Common myeloid progenitor, CD34-positive (primary cell): ENCODE data around the gene CBR1.

Source experiments
- CTCF ChIA-PET: fragments of 350-600 bp; sonication (Branson Sonifier 250); formaldehyde crosslinking; loops from one replicate; lab custom pipeline; 2021; ENCODE audit warnings: antibody characterized with exemption; lab: Charles Lee
- POLR2A ChIA-PET: fragments of 350-600 bp; sonication (Branson Sonifier 250); formaldehyde crosslinking; loops from one replicate; lab custom pipeline; 2021; ENCODE audit warnings: antibody characterized with exemption; lab: Charles Lee
- DNase-seq, 3 donors: peaks; one replicate each; pipeline versions ENCODE4 v3.0.0 to v3.0.0-alpha.2; 2013
- H3K27ac ChIP-seq, 2 experiments: 1 replicate in 1 of 2; 2 replicates in 1 of 2; pipeline ENCODE4 v1.7.0; 2013; ENCODE audit warnings: inconsistent platforms in 2 of 2, low read length in 2 of 2, mild to moderate bottlenecking in 2 of 2, low read depth in 1 of 2, moderate library complexity in 1 of 2; ENCODE audit not compliant: severe bottlenecking in 2 of 2, insufficient read depth in 1 of 2, poor library complexity in 1 of 2
- H3K27me3 ChIP-seq, 5 experiments: replicated peaks in 2 of 5; 1 replicate in 3 of 5; 2 replicates in 2 of 5; pipeline versions ENCODE4 v1.6.1 to v1.7.0; 2013; ENCODE audit warnings: low read length in 4 of 5, mild to moderate bottlenecking in 2 of 5, moderate library complexity in 2 of 5, inconsistent platforms in 1 of 5; ENCODE audit not compliant: insufficient read depth in 5 of 5, control insufficient read depth in 4 of 5
- H3K36me3 ChIP-seq, 4 experiments: 1 replicate in 2 of 4; 2 replicates in 2 of 4; pipeline versions ENCODE4 v1.6.1 to v1.7.0; 2013; ENCODE audit warnings: low read length in 3 of 4, control low read depth in 1 of 4, mild to moderate bottlenecking in 1 of 4; ENCODE audit not compliant: control insufficient read depth in 4 of 4, insufficient read depth in 4 of 4
- H3K4me1 ChIP-seq, 4 experiments: 1 replicate in 3 of 4; 2 replicates in 1 of 4; pipeline versions ENCODE4 v1.6.1 to v1.7.1; 2013; ENCODE audit warnings: low read length in 3 of 4, mild to moderate bottlenecking in 3 of 4, control low read depth in 1 of 4, inconsistent platforms in 1 of 4, moderate library complexity in 1 of 4; ENCODE audit not compliant: control insufficient read depth in 4 of 4, insufficient read depth in 4 of 4; ENCODE audit errors: control extremely low read depth in 1 of 4
- H3K4me3 ChIP-seq, 7 experiments: 1 replicate in 4 of 7; 2 replicates in 3 of 7; pipeline versions ENCODE4 v1.5.1 to v1.7.0; 2013; ENCODE audit warnings: mild to moderate bottlenecking in 7 of 7, low read length in 6 of 7, moderate library complexity in 6 of 7, inconsistent platforms in 2 of 7, low read depth in 2 of 7, control low read depth in 1 of 7; ENCODE audit not compliant: insufficient read depth in 4 of 7, control insufficient read depth in 1 of 7; ENCODE audit errors: extremely low read depth in 1 of 7
- H3K9me3 ChIP-seq, 5 experiments: 1 replicate in 4 of 5; 2 replicates in 1 of 5; pipeline versions ENCODE4 v1.6.1 to v1.7.1; 2013; ENCODE audit warnings: low read length in 4 of 5, mild to moderate bottlenecking in 2 of 5, inconsistent platforms in 1 of 5, low read depth in 1 of 5, moderate library complexity in 1 of 5; ENCODE audit not compliant: control insufficient read depth in 4 of 5, insufficient read depth in 2 of 5; ENCODE audit errors: control extremely low read depth in 1 of 5
- WGBS: methylation state at CpG from one replicate; pipeline ENCODE4 v1.1.5; 2013; ENCODE audit not compliant: insufficient coverage; 5-methylcytosine and 5-hydroxymethylcytosine counted together

Gene CBR1

DNA sequence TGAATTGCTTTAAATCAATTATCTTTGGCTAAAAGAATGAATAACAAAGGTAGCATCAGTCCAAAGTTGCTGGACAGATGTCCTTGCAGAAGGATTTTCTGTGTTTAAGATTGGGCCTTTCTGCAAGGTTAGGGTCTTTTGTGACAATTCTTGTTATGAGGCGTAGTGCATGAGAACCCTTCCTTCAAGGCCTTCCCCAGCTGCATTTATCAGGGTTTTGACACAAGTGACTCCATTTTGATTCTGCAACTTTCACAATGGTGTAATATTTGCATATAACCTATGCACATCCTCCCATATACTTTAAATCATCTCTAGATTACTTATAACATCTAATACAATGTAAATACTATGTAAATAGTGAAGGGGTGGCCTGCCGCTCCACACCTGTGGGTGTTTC is 8.4 kb upstream of the CBR1 start:
- CTCF ChIA-PET = interaction anchor here (1.2 to 3.5 kb wide), 2 partner anchors 17 to 43 kb away, joined by 3 to 19 read pairs; no protein-coding TSS in a partner anchor
- Histone ChIP-seq H3K27ac (no peak overlapping the region), H3K27me3 (no peaks in the 10 kb centered on the region), H3K36me3 (peaks cover 6 to 10% (median 8%) of the 10 kb centered on the region in 4 experiments), H3K9me3 (no peaks in the 10 kb centered on the region), H3K4me1 (peaks cover 0 to 21% (median 13%) of the 10 kb centered on the region in 4 experiments), H3K4me3 (no peak overlapping the region)
- no CpG with 5 or more reads among the region's 2 CpGs for WGBS
- DNase-seq = no peak
- POLR2A ChIA-PET = no interaction called here

DNA sequence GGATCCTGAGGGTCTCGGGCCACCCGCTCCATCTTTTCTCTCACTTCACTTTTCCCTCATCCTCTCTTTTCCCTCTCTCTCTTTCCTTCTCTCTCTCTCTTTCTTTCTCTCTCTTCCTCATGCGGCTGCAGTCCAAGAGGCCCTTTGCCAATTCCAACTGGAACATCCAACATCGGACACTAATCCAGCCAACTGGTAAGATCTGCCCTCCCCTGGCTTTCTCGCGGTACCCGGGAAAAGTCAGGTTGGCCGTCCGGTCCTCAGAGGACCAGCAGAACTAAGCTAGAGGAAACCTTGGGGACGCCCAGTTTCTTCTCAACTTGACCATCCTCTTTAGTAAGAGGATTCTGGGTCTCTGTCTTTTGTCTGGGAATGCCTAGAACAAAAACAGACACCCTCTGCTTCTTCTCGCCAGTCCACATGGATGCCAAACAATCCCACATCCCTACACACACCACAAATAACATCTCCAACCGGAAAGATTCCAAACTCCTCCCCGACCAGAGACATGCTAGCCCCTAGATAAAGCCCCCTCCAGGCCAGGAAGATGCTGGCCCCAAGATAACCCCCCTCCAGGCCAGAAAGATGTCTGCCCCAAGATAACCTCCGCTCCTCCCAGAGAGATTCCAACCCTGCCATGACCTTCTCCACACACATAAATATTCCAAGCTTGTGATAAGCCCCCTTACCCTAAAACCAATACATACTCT is 6.3 kb upstream of the CBR1 start:
- no peak overlapping the region for H3K4me3 ChIP-seq
- 89% methylated on average over 12 of the region's 14 CpGs for WGBS
- H3K27ac ChIP-seq = no peak overlapping the region
- peaks cover 0 to 10% (median 4%) of the 10 kb centered on the region in 5 experiments for H3K9me3 ChIP-seq
- ChIA-PET CTCF (interaction anchor here (1.5 to 2.7 kb wide), 2 partner anchors 15 to 37 kb away, joined by 3 to 7 read pairs; no protein-coding TSS in a partner anchor), POLR2A (no interaction called here)
- peaks cover 0 to 21% (median 13%) of the 10 kb centered on the region in 4 experiments for H3K4me1 ChIP-seq
- H3K27me3 ChIP-seq = no peaks in the 10 kb centered on the region
- peaks cover 0 to 2% (median 0%) of the 10 kb centered on the region in 4 experiments for H3K36me3 ChIP-seq
- DNase-seq = no peak

DNA sequence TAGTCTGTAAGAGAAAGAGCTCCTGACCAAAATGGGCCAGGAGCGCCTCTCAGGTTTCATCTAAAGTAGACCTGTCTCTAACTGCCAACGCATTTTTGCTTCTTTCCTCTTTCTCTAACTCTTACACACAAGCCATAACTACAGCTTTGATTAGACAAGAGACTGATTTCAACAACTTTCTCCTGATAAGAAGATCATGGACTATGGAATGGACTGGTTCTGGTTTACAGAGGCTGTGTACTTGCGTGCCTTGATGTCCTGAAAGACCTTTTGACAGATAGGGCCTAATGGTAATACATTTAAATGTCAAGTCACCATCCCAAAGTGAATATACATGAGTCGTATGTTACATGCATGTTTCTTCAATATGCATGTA is 5.8 kb upstream of the CBR1 start:
- H3K4me3 ChIP-seq = no peak overlapping the region
- no peak for DNase-seq
- POLR2A ChIA-PET = no interaction called here
- no peaks in the 10 kb centered on the region for H3K36me3 ChIP-seq
- WGBS = 93% methylated on average over 3 of the region's 4 CpGs
- H3K4me1 ChIP-seq = peaks cover 0 to 20% (median 12%) of the 10 kb centered on the region in 4 experiments
- H3K27ac ChIP-seq = no peak overlapping the region
- no peaks in the 10 kb centered on the region for H3K27me3 ChIP-seq
- CTCF ChIA-PET = interaction anchor here (2.7 kb wide), 1 partner anchor 15 kb away, joined by 7 read pairs; no protein-coding TSS in a partner anchor
- H3K9me3 ChIP-seq = peaks cover 4 to 14% (median 4%) of the 10 kb centered on the region in 5 experiments

DNA sequence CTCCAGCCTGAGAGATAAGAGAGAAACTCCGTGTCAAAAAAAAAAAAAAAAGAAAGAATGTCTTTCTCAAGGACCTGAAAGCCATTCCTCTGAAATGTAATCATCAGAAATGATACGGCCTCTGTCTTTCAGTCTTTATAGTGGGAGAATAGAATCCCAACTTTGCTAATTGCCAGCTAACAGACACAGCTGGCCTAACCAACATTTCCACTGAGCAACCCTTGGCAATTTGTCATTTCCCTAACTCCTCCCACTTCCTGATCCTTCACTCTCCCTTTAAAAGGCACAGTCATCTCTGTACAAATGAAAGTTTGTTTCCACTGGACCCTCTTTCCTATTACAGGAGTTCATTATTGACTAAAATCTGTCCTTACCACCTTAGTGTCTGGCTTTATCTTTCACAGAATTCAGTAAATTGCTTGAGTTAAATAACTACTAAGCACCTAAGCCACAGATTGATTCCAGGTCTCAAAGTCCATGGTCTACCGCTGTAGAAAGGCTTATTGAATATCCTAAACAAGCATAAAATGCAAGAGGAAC is 4.3 kb upstream of the CBR1 start:
- POLR2A ChIA-PET = no interaction called here
- Histone ChIP-seq H3K4me3 (no peak overlapping the region), H3K4me1 (peaks cover 0 to 22% (median 9%) of the 10 kb centered on the region in 4 experiments), H3K27ac (no peak overlapping the region), H3K36me3 (no peaks in the 10 kb centered on the region), H3K27me3 (no peaks in the 10 kb centered on the region), H3K9me3 (peaks cover 4 to 15% (median 4%) of the 10 kb centered on the region in 5 experiments)
- CTCF ChIA-PET = interaction anchor here (1.1 to 2.7 kb wide), 2 partner anchors 13 to 17 kb away, joined by 3 to 7 read pairs; no protein-coding TSS in a partner anchor
- peak in 2 of 3 donors; percentile 71 to 75 for DNase-seq
- 100% methylated on average over 1 of the region's 3 CpGs for WGBS

DNA sequence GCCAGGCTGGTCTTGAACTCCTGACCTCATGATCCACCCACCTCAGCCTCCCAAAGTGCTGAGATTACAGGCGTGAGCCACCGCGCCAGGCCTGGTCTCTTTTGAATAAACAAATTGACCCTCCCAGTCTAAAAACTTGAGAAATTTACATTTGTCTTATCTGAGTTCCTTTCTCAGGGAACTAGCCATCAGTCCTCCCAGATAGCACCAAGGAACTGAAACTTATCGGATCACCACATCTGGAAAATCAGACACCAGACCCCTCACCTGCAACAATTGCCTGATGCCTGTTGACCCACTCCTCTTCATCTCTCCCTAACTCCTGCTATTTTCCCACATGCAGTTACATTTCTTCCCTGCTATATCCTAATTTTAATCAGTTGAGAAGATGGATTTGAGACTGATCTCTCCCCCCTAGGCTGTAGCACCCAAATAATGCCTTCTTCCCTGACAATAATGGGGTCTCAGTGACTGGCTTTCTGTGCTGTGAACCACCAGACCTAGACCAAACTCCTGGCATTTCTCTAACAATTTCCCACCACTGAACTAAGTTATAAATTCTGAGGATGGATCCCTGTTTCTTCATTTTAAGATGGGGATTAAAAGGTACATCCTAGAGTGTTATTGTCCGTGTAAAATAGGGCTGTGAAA is 951 bp upstream of the CBR1 start:
- Histone ChIP-seq H3K9me3 (peaks cover 4 to 15% (median 4%) of the 10 kb centered on the region in 5 experiments), H3K27ac (no peak overlapping the region), H3K4me3 (peak overlapping the region in 1 of 7 experiments; percentile 91), H3K36me3 (peaks cover 0 to 18% (median 11%) of the 10 kb centered on the region in 4 experiments), H3K4me1 (peaks cover 0 to 33% (median 7%) of the 10 kb centered on the region in 4 experiments), H3K27me3 (no peaks in the 10 kb centered on the region)
- no peak for DNase-seq
- CTCF ChIA-PET = interaction anchor here (0.7 to 1.6 kb wide), 3 partner anchors 8 to 13 kb away, joined by 3 to 5 read pairs (median 4); partner anchors contain the start of gene SETD4
- WGBS = 97% methylated on average over 4 of the region's 5 CpGs
- POLR2A ChIA-PET = interaction anchor here (0.7 kb wide), 1 partner anchor 1214 kb away, joined by 9 read pairs; no protein-coding TSS in a partner anchor

DNA sequence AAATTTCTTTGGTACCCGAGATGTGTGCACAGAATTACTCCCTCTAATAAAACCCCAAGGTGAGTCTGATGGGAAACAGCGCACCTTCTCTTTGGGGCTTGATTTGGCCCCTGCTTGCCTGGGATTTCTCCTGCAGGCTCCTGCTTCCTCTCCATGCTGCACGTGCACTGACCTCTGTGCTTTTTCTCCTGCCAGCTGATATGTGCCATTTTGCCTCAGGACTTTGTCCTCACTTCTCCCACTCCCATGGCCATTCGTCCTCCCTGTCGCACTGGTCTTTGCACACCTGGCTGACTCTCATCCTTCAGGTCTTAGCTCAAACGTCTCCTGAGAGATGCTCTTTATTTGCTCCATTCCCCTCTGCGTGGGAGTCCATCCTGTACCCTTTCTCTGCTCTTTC is 1.2 kb downstream of the CBR1 start:
- Histone ChIP-seq H3K4me1 (peaks cover 0 to 29% (median 4%) of the 10 kb centered on the region in 4 experiments), H3K36me3 (peaks cover 0 to 18% (median 11%) of the 10 kb centered on the region in 4 experiments), H3K4me3 (peak overlapping the region in 1 of 7 experiments; percentile 7), H3K9me3 (peaks cover 4 to 15% (median 4%) of the 10 kb centered on the region in 5 experiments), H3K27ac (no peak overlapping the region), H3K27me3 (no peaks in the 10 kb centered on the region)
- WGBS = 90% methylated on average over 6 of the region's 7 CpGs
- CTCF ChIA-PET = interaction anchor here (1.0 to 1.6 kb wide), 4 partner anchors 8 to 38 kb away, joined by 3 to 5 read pairs (median 4); no protein-coding TSS in a partner anchor
- no peak for DNase-seq
- POLR2A ChIA-PET = no interaction called here
